ENCODE results near the gene AMZ1.
A peak's percentile ranks its signal among the peaks of the same experiment; 100 is the strongest.

AMZ1 gene

DNA sequence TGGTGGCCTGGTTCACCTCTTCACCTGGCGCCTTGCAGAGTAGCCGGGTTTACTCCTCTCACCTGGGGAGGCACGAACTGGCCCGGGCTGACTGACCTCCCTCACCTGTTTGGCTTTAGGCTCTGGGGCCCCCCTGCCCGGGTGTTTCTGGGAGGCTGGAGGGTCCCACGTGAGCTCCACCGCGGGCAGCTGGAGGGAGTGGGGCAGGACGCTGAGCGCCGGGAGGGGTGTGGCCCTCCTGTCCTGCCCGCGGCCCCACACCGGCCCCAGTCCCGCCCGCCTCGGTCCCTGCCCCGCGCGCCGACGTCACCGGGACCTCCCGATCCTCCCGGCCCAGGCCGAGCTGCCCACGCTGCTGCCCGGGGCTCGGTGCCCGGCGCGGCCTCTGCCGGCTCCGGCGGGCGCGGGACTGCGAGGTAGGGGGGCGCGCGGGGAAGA is at the start of gene AMZ1:
TSS of gene AMZ1 (plus strand) at position 322 of the 438 bp plus-strand sequence. CDS start 12,250 bp downstream, outside the sequence.
- peak; percentile 79 for DNase-seq

- DNase-seq = no peak
Observed at GRCh38 chr7:2638224-2638991, 49.6 kb upstream of the AMZ1 start.

- DNase-seq = no peak
Observed at GRCh38 chr7:2639181-2639681, 48.8 kb upstream of the AMZ1 start.

GRCh38 chr7:2639695-2640481 is 48.1 kb upstream of the AMZ1 start:
- DNase-seq = no peak

- DNase-seq = no peak
Observed at GRCh38 chr7:2640482-2640830, 47.5 kb upstream of the AMZ1 start.

GRCh38 chr7:2640846-2641316 is 47.1 kb upstream of the AMZ1 start:
- DNase-seq = no peak

DNA sequence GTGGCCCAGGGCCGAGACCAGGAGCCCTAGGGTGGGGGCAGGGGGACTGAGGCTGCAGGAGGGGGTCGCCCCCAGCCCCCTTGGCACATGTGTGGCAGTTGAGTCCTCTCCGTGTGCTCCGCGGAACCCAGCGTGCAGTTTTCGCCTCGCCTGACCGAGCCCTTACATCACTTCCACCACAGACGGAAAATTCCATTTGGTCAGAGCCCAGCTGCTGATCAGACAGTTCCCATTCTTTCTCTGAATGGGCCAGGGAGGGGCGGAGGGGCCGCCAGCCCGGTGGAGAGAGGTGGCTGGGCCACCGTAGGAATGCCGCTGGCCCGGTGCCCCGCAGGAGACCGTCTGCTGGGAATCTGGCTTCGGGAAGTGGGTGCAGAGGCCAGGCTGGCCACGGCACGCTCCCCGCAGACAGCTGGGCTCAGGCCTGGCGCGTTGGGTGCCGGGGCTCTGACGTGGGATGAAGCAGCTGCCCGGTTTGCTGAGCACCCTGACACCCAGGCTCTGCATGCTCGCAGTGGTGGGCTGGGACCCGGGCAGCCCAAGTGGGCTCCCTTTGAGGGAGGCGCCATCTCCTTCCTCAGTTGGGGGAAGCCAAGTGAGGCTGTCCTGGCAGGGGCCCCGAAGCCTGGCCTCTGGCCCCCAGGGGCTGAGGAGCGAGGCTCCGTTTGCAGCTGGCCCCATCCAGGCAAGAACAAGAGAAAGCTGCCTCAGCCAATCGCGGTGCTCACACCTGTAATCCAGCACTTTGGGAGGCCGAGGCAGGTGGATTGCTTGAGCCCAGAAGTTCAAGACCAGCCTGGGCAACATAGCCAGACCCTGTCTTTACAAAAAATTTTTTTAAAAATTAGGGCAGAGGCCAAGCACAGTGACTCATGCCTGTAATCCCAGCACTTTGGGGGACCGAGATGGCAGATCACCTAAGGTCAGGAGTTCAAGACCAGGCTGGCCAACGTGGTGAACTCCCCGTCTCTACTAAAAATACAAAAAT is 46.3 kb upstream of the AMZ1 start:
- no peak for DNase-seq

DNA sequence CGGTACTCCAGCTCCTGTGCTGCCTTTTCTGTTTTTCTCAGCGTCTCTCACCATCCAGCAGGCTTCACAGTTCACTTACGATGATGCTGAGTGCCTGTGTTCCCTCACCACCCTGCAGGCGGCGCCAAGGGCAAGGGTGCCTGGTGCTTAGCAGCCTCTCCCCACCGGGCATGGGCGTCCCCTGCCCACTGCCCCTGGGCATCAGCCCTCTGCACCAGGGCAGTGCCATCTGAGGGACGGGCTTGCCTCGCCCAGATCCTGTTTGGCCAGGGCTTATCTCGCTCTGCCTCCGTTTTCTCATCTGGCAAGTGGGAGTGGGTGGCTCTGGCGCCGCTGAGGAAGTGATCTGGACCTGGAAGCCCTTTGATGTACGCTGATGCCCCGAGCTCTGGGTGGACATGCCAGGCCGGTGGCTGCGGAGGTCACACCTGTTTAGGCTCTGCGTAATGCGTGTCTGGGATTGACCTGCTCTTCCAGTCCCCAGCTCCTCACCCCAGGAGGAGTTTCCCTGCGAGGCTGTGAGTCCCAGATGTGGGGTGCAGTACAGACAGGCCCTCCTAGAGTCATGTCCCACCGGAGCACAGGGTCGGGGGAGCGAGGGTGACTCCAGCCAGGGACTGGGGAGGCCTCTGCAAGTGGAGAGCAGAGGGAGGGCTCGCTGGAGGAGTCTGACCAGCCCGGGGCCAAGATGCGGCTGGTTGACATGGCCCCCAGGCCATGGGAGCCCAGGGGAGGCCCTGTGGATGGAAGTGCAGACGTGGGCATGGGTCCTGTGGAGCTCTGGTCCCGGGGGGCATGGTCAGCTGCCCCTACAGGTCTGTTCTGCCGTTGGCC is 44.4 kb upstream of the AMZ1 start:
- DNase-seq = peak; percentile 46

DNA sequence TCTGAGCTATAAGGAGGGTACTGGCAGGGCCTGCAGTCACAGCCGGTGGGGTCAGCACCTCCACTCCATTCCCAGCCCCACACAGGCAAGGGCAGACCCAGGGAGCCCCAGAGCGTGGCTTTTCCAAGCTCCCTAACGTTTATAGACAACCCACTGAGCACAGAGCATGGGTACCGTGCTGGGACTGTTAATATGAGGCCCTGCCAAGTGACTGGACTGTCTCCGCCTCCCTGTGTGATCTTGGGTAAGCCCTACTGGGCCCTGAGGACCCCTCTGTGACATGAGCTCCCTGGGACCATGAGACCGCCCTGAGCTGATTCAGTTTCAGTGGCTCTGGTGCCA is 43.8 kb upstream of the AMZ1 start:
- no peak for DNase-seq

DNA sequence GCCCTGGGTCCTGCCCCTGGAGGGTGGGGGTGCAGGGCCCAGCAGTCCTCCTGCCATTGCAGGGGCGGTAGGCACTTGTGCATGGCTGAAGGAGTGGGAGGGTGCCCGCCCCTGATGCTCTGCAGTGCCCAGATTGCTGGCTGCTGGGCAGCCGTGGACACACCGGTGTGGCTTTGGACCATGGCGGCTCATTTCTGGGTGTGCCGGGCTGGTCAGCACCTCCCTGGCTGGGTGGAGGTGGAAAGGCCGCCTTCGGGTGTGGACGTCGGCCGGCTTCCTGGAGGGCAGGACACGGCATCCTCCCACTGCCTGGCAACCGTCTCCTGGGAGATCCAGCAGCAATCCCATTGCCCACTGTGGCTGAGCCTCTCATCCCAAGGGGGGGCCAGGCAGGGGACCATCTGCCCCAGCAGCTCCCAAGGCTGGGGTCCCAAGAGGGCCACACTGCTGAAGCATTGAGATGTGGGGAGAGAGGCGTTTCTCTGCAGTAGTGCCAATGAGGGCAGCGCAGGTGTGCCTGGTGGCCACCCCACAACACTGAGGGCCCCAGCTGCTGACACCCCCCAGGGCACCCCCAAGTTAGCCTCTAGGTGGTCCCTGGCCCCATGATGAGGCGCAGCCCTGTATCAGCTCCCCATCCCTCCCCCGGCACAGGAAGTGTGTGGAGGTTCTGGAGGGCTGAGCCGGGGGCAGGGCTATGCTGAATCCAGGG is 43.3 kb upstream of the AMZ1 start:
- no peak for DNase-seq

DNA sequence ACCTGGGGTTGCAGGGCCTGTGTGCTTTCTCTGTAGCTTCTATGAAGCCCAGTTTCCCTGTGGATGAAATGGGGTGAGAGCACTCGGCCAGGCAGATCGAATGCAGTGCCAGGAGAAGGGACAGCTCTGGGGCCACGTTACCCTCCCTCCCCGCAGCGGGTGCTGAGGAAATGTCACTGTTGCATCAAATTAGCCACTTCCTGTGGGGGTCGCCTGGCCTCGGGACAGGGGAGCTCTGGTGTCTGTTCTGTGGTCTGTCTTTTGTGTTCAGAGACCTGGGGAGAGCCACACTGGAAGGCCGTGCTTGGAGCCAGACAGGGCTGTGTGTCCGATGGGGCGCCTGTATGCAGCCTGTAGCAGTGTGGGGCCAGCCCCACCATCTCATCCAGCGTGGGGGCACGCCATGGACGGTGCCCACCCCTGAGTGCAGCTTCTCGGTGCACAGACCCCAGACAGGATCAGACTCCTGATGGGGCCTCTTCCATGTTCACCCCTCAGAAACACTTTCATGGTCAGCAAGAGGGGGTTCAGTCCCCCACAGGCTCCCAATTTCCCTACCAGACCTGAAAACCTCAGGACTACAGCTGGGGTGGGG is 42.6 kb upstream of the AMZ1 start:
- DNase-seq = no peak

DNA sequence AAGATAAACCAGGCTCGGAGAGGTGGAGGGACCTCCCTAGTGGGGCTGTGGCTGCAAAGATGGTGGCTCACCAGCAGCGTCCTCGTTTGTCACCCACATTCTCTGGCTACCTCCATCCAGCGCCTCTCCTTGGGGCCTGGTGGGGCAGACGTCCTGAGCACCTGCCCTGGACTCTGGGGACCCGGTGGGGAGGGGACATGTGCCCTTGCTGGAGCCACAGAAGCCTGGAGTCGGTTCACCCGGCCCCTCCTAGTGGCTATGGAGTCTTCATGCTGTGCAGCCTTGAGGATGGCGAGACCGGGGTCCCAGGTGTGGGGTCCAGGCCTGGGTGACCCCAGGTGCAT is 41.7 kb upstream of the AMZ1 start:
- DNase-seq = no peak

- no peak for DNase-seq
Observed at GRCh38 chr7:2646680-2647571, 41.1 kb upstream of the AMZ1 start.

GRCh38 chr7:2647594-2648172 is 40.3 kb upstream of the AMZ1 start:
- DNase-seq = no peak

- DNase-seq = no peak
Observed at GRCh38 chr7:2649139-2649838, 38.7 kb upstream of the AMZ1 start.

DNA sequence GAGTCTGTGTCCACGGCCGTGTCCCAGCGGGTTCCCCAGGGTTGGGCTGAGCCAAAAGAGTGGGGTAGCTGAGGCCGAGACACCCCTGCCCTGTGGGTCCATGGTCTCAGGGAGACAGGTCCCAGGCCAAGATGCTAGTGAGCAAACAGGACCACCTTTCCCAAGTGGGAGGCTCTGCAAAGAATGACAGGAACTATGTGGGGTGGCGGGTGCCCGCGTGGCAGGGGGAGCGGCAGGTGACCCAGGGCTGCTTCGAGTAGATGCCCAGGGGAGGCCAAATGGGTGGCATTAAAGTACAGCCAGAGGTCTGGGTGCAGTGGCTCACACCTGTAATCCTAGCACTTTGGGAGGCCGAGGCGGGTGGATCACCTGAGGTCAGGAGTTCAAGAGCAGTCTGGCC is 38.0 kb upstream of the AMZ1 start:
- no peak for DNase-seq

DNA sequence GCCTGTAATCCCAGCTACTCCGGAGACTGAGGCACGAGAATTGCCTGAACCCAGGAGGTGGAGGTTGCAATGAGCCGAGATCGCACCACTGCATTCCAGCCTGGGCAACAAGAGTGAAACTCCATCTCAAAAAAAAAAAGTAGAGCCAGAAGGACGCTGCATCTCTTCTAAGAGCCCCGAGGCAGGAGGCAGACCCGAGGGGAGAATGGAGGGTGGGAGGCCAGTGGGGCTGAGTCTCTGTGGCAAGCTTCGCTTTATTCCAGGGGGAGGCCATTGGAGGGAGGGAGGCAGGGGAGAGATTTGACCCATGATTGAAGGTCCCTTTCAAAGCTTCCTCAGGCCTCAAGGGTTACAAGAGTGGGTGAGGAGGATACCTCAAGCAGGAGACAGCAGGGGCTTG is 37.6 kb upstream of the AMZ1 start:
- DNase-seq = no peak

DNA sequence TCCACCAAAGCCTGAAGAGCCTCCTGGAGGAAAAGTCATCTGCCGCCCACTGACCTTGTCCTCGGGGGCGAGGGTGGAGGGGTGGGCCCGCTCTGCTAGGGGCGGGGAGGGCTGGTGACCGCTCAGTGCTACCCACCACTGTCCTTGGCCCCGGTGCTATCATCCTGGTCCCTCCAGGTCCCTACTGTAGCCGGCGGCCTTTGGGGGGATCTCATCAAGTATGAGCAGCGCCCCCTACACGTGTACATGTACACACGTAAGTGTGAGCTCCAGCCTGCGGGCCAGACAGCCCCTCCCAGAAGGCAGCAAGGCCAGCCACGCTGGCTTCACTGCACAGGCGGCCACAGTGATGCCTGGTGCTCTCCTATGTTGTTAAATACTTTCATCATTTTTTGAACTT is 36.7 kb upstream of the AMZ1 start:
- no peak for DNase-seq
